ENCODE results near the gene SRRM5. TPM values are rescaled to one million over a fixed set of nuclear protein-coding genes. Genes with fewer than 3 reads are reported as not detected.
"Not testable (repeated sequence)": the region's sequence is repeated elsewhere in the genome, so short reads cannot be mapped to it uniquely, and the experiment has no call there.

Gene SRRM5
- total RNA-seq, 1 donor from 2014 or later, result 0.82 TPM

DNA sequence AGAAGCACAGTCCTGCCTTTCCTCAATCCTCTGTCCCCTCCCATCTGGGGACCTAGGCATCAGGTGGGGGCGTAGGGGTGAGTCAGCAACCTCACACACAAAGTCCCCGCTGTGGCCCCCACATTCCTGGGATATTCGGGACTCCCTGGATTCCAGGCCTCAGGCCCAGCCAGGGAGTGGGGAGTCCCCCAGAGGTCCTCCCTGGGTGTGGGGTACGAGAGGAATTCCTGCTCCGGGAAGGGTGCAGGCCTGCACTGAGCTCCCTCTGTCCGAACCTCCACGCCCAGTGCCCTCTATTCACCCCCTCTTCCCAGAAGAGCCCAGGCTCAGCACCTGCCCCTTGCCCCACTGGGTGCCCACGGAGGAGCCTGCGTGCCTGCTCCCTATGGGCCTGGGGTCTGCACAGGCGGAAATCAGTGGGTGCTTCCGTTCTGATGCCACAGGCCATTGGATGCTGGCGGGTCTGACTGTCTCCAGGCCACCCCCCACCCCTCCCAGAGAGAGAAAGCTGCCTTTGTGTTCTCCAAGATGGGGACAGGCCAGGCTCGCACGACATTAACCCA lies 24.3 kb downstream of the SRRM5 start:
- intact Hi-C loops (cut with micrococcal nuclease), result no loop called here

DNA sequence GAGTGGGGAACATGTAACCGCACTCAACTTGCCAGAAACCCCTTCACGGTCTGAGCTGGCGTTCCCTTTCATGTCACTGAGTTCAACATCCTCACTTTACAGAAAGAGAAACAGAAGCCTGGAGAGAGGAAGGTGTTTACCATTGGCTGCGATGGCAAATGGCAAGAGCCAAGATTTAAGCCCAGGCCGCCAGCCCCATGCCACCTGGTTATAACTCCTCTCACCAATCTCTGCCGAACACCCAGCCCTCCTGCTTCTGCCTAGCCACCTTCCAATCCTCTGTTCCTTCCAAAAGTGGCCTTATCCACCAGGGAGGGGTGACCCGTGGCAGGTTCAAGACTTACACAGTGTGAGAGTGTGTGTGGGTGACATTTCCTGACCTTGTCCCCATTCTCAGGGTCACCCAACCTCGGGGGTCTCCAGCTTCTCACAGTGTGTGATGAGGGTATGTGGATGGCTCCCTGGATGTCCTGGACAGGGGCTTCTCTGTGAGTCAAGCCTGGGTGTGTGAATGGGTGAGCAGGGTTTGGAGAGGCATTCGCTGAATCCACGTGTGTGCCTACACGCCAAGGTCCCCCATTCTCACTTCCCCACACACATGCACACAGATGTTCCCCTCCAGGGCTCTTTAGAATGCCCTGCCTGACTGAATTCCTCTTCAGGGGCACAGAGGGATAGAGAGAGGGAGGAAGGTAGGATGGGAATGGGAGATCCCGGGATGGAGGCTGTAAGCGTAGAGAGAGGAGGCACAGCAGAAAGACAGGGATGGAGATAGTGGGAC lies 26.5 kb downstream of the SRRM5 start:
- intact Hi-C loops (cut with micrococcal nuclease), result loop anchor here (2.0 kb wide), 1 partner anchor 20 kb away; the partner anchor contains the start of gene ZNF428

DNA sequence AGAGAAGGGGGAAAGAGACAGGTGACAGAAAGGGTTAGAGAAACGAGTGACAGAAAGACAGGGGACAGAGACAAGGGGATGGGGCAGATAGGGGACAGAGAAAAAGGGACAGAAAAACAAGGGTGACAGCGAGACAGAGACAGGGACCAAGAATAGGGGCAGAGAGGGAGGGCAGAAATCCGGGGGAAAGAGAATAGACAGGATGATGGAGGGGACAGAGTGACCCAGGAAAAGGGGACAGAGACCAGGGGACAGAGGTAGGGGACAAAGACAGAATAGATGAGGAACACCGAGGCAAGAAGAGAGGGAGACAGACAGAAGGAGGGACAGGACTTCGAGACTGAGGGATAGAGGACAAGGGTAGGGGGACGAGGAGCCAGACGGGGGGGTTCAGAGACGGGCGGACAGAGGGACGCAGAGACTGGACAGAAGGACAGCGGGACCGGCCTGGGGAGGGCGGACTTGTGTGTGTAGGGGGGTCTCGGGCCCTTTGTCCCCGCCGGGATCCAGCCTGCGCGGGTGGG lies 27.2 kb downstream of the SRRM5 start:
- intact Hi-C loops (cut with micrococcal nuclease), result loop anchor here (2.0 kb wide), 1 partner anchor 20 kb away; the partner anchor contains the start of gene ZNF428

GRCh38 chr19:43639519-43640423 lies 27.9 kb downstream of the SRRM5 start, which contains the start of gene CADM4:
TSS of gene CADM4 (minus strand) at chr19:43639850. CDS start at chr19:43639790, 60 bp downstream.
- intact Hi-C loops (cut with micrococcal nuclease), result loop anchor here (2.0 kb wide), 1 partner anchor 21 kb away; the partner anchor contains the start of gene ZNF428

DNA sequence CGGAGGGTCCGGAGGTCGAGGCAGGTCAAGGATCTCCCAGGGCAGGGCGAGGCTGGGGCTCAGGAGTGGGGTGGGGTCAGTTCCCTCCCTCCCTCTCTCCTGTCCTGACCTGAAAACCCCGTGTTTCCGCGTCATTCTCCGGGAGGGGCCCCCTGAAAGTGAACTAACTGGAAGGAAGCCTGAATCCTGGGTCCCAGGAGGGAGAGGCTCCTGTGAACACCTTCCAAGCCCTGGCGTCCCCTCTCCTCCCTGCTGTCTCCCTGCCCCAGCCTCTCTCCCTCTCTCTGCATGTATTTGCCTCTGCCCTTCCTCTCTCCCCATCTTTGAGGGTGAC lies 28.5 kb downstream of the SRRM5 start:
- intact Hi-C loops (cut with micrococcal nuclease), result no loop called here

GRCh38 chr19:43641333-43641732 lies 29.4 kb downstream of the SRRM5 start:
- intact Hi-C loops (cut with micrococcal nuclease), result no loop called here

DNA sequence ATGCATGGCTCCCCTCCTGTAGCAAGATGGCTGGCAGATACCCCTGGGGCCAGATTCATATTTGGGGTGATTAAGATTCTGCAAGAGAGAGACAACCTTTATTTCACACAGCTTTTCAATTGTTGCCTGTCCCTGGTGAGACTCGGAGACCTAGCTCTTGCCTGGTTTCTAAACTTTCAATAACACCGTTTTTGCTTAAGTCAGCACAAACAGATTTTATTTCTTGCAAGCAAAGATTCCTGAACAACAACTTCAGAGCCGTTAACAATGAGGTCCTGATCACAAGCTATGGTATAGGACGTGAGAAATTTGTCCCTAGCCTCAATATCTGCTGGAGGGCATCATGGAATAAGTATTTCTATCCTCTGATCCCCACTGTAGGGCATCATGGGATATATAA lies 30.6 kb downstream of the SRRM5 start:
- intact Hi-C loops (cut with micrococcal nuclease), result no loop called here

- intact Hi-C loops (cut with micrococcal nuclease), result no loop called here
These were observed 31.4 kb downstream of the SRRM5 start for GRCh38 chr19:43643326-43643725.

DNA sequence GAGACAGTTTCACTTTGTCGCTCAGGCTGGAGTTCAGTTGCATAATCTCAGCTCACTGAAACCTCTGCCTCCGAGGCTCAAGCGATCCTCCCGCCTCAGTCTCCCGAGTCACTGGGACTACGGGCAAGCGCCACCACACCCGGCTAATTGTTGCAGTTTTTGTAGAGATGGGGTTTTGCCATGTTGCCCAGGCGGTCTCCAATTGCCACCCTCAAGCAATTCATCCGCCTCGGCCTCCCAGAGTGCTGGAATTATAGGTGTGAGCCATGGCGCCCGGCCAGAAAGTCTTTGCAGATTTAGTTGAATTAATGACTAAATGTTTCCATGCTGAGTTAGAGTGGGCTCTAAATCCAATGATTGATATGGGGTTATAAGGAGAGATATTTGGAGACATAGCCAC lies 32.3 kb downstream of the SRRM5 start:
- intact Hi-C loops (cut with micrococcal nuclease), result no loop called here

DNA sequence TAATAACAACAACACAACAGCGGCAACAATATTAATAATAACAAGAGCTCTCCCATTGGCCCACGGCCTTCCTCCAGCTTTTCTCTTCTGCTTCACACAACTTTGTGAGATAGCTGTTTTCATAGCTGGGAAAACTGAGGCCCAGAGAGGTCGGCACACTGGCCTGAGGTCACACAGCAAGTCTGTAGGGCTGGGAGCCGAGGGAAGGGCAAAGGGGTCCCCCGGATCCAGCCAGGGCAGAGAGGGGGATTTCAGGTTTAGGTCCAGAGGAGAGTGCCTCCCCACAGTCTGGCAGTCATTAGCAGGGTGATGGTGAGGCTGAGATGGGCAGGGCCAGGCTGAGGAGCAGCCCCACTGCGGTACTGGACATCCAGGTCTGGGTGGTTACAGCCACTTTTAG lies 36.7 kb downstream of the SRRM5 start:
- intact Hi-C loops (cut with micrococcal nuclease), result no loop called here

- intact Hi-C loops (cut with micrococcal nuclease), result no loop called here
These were observed 37.6 kb downstream of the SRRM5 start for GRCh38 chr19:43649514-43649913.

- intact Hi-C loops (cut with micrococcal nuclease), result not testable (repeated sequence)
These were observed 38.4 kb downstream of the SRRM5 start for GRCh38 chr19:43650276-43650675.

DNA sequence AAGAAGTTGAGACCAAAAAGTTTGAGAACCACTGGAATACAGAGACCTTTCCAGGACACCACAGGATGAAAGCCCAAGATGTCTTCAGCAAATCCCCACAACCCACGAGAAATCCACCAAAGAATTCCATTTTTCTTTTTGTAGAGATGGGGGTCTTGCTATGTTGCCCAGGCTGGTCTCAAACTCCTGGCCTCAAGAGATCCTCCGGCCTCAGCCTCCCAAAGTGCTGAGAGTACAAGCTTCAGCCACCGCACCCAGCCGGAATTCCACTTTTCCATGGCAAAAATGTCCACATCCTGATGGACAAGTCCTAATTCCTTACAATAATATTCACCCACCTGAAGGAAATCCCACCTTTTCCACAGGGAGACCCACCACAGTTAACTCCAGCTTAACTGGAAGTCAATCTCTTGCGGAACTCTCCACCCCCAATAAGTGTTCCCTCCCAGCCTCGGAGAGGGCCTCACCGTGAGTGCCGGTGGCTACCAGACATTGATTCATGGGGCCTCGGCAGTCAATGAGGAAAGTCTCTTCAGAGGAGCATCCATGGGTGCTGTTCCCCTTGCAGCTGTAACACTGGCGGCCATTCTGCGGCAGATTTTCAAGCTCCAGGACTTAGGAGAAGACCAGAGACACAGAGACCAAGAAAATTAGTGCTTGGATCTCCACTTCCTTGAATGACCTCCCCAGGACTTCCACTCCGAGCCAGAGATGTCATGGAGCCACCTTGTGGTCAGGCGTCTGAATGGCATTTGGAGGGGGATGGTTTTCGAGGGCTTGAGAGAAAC lies 40.1 kb downstream of the SRRM5 start:
- intact Hi-C loops (cut with micrococcal nuclease), result no loop called here

GRCh38 chr19:43652546-43652874 lies 40.6 kb downstream of the SRRM5 start:
- intact Hi-C loops (cut with micrococcal nuclease), result no loop called here

- intact Hi-C loops (cut with micrococcal nuclease), result no loop called here
These were observed 44.5 kb downstream of the SRRM5 start for GRCh38 chr19:43656436-43656835.

DNA sequence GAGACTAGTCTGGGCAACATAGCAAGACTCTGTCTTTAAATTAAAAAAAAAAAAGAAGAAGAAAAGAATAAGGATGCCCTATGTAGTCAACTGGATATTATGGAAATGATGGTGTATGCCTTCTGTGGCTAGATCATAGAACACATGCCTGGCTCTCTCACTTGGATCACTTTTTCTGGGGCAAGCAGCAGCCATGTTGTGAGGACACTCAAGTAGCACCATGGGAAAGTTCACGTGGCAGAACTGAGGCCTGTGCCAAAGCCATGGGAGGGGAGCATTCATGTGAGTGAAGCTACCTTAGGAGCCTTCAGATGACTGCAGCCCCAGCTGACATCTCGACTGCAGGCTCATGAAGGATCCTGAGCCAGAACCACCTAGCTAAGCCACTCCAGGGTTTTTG lies 46.1 kb downstream of the SRRM5 start:
- intact Hi-C loops (cut with micrococcal nuclease), result no loop called here

DNA sequence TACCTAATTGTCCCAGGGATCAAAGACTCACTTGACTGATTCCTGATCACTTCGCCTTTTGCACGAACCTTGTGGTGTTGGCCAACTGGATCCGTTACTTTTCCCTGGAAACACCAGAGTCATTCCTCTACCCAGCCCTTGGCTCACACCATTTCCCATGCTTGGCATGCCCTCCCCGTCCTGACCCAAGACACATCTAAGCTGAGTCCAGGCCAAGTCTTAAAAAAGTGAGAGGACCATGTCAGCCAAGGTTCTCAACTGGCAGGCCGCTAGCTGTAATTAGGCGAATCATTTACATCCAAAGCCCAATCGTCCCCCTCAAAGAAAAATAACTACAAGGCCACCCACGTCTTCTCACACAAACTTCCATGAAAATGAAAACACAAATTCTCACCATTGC lies 46.6 kb downstream of the SRRM5 start:
- intact Hi-C loops (cut with micrococcal nuclease), result no loop called here

GRCh38 chr19:43660301-43660970 lies 48.5 kb downstream of the SRRM5 start:
- intact Hi-C loops (cut with micrococcal nuclease), result no loop called here

- intact Hi-C loops (cut with micrococcal nuclease), result no loop called here
These were observed 49.1 kb downstream of the SRRM5 start for GRCh38 chr19:43660971-43661360.

- intact Hi-C loops (cut with micrococcal nuclease), result no loop called here
These were observed 50.6 kb downstream of the SRRM5 start for GRCh38 chr19:43662487-43662886.

All from T-helper 2 cell treated with Interferon-gamma antibody and Interleukin-4, amounts not matched to agents 100 ng/mL and 5 ng/mL, for 36 hours (primary cell).